ENCODE data around the gene TNNI3K.

Gene TNNI3K

GRCh38 chr1:74434321-74434720 is 199.1 kb downstream of the TNNI3K start:
- DNase-seq (ENCODE audit: low spot score) = no peak

GRCh38 chr1:74436078-74436477 is 200.9 kb downstream of the TNNI3K start:
- DNase-seq (ENCODE audit: low spot score) = no peak

DNA sequence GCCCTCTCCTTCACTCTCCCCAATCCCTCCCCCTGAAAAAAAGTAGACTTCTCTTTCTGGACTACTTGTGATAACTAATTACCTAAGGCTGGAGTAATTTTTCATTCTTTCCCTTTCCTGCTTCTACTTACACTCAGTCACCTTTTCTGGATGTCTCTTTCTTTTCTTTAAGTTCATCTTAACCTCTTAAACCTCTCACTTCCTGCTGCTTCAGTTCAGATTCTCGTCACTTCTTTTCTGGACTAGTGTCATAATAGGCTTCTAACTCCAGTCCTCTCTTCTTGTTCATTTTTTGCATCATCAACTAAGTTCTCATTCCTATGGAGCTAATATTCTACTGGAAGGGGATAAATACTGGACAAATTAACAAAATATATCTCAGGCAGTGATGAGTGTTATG is 201.8 kb downstream of the TNNI3K start:
- no peak for DNase-seq (ENCODE audit: low spot score)

- no peak for DNase-seq (ENCODE audit: low spot score)
These were observed 216.8 kb downstream of the TNNI3K start for GRCh38 chr1:74452035-74452434.

- no peak for DNase-seq (ENCODE audit: low spot score)
These were observed 218.1 kb downstream of the TNNI3K start for GRCh38 chr1:74453277-74453676.

- DNase-seq (ENCODE audit: low spot score) = no peak
These were observed 220.2 kb downstream of the TNNI3K start for GRCh38 chr1:74455390-74455789.

DNA sequence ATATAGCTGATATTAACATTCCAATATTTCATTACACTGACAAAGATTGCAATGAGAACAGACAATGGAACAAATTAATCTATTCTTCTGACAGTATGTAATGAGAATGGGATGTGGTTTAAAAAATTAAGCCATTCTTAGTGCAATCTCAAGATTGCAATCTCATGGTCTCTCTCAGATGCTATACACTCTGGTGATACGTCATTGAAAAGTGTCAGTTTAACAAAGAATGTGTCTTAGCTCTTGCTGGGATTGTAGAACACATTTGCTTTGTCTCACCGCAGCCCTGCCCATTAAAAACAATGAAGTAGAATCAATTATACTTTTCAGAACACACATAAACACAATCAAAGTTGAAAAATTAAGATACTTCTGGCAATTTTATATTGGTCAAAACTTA is 222.1 kb downstream of the TNNI3K start:
- no peak for DNase-seq (ENCODE audit: low spot score)

GRCh38 chr1:74463333-74463988 is 228.3 kb downstream of the TNNI3K start:
- no peak for DNase-seq (ENCODE audit: low spot score)

- DNase-seq (ENCODE audit: low spot score) = no peak
These were observed 228.8 kb downstream of the TNNI3K start for GRCh38 chr1:74464037-74464436.

DNA sequence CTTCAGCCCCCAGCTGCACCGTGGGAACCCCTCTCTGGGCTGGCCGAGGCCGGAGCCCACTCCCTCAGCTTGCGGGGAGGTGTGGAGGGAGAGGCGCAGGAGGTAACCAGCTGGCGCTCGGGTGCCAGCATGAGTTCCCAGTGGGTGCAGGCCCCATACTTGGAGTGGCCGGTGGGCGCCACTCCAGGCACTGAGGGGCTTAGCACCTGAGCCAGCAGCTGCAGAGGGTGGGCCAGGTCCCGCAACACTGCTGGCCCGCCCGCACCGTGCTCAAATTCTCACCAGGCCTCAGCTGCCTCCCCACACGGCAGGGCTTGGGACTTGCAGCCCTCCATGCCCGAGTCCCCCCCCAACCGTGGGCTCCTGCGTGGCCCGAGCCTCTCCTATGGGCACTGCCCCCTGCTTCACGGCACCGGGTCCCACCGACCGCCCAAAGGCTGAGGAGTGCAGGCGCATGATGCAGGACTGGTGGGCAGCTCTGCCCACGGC is 230.1 kb downstream of the TNNI3K start:
- no peak for DNase-seq (ENCODE audit: low spot score)

DNA sequence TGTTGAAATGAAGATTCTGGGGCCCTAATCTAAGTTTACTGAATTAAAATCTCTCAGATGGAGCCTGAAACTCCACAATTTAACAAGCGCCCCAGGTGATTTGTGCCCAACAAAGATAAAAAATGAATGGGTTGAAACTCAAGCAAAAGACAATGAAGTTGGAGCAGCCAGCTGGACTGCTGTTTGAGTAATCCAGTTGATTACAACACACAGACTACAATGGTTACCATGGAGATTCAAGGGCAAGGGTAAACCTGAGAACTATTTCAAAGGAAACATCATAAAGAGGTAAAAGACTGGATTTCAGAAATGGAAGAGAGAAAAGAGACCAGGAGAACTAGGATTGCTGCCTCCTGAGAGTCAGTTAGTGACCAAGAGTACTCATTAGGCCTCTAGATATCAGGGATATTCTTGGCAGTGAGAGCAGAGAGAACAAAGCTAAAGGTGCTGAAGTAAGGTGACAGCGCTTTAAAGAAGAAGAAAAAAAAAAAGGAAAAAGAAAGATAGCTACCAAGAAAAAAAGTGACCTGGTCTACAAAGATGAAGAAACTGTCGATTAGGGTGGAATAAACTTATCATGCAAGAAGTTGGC is 232.7 kb downstream of the TNNI3K start:
- no peak for DNase-seq (ENCODE audit: low spot score)

GRCh38 chr1:74468982-74469603 is 233.9 kb downstream of the TNNI3K start:
- peak; percentile 55 for DNase-seq (ENCODE audit: low spot score)

DNA sequence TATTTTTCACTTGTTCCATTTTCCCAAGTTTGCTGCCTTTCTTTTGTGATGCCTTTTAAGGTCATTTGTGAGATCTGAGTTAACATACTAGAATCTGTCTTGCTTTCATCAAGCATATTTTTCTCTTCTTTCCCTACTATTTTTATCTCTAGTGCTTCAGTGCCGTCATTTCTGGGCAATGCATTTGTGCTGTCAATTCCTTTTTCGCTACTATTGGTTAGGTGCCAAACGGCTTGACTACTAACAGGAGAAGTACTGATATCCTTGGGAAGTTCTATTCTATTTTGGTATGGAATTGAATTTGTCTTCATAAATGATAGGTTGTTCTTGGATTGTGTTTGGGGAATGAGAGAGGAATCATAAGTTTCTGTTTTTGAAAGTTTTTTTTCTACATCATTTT is 235.1 kb downstream of the TNNI3K start:
- no peak for DNase-seq (ENCODE audit: low spot score)

- DNase-seq (ENCODE audit: low spot score) = no peak
These were observed 235.7 kb downstream of the TNNI3K start for GRCh38 chr1:74470936-74471335.

DNA sequence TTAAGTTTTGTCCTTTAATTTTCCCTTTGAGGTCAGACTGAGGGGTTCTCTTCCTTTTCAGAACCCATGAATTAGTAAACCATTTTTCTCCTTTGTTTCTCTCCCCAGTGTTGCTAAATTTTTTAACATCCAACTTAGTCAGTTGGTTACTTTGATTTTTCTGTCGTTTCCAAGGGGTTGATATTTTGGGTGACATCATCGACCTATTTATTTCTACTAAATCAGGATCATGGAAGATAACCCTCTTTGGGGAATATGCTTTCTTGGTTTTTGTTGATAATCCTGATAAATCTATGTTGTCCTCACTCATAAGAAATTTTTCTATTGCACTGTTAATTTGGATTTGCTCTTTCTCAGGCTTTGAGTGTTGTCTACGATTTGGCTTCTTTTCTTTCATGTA is 236.3 kb downstream of the TNNI3K start:
- no peak for DNase-seq (ENCODE audit: low spot score)

DNA sequence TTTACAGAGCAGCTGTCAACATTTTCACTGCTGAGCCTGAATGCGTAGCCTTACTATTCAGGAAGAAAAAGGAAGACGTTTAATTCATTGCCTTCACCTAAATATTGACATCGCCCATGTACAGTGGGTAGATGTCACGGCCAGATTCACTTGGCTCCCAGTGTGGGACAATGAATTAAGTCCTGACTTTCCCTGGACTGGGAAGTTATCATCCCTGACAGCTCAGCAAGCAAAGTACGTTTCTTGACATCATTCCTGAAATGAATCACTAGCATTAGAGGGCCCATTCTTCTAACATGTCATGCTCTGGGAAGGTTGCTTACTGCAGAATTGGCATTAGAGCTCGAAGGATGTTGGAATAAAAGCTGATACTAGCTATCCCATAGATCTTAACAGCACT is 239.4 kb downstream of the TNNI3K start:
- no peak for DNase-seq (ENCODE audit: low spot score)

- no peak for DNase-seq (ENCODE audit: low spot score)
These were observed 243.8 kb downstream of the TNNI3K start for GRCh38 chr1:74478979-74479378.

DNA sequence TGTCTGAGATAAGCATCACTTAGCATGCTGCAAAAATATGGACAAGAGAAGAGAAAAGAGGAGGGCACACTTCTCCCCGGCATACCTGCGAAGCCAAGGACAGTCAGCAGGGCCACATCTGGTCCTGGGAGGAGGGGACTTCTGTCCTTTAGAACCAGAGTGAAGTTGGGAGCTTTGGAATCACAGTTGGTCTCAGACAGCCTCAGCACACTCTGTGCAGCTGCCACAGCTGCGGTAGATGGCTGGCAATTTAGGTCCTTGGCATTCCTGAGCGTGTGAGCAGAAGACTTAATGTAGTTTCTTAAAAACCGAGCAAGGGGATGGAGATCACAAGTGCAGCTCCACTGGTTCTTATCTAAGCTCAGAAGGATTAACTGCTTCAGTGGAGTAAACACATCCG is 244.9 kb downstream of the TNNI3K start:
- DNase-seq (ENCODE audit: low spot score) = no peak

DNA sequence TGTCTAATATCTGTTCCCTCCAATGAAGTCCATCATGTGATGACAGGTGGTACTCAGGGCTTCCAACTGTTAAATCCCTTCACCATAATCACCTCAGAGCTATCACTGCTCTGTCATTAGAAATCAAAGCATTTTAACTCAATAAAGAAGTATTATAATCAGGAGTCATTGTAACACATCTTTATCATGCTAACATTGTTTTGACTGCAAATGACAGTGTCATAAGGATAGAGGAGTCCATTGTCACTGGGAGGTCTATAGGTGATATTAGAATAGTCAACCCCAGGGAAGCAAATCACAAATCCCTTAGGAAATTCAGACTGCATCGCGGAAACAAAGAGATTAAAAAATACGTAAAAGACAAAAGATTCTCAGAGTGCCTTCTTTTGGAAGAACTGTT is 246.4 kb downstream of the TNNI3K start:
- DNase-seq (ENCODE audit: low spot score) = no peak

DNA sequence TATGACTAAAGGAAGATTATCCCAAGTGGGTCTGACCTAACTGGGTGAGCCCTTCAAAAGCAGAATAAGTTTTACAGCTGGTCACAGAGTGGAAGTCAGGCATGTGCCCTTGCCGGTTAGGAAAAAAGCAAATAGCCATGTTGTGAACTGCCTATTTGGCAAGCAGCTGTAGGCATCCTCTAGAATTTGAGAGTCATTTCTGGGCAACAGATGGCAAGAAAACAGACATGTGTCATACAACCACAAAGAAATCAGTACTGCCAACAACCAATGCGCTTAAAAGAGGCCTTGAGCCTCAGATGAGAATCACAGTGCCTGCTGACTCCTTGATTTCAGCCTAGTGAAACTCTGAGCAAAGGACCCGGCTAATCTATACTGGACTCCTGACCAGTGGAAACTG is 250.4 kb downstream of the TNNI3K start:
- no peak for DNase-seq (ENCODE audit: low spot score)

DNA sequence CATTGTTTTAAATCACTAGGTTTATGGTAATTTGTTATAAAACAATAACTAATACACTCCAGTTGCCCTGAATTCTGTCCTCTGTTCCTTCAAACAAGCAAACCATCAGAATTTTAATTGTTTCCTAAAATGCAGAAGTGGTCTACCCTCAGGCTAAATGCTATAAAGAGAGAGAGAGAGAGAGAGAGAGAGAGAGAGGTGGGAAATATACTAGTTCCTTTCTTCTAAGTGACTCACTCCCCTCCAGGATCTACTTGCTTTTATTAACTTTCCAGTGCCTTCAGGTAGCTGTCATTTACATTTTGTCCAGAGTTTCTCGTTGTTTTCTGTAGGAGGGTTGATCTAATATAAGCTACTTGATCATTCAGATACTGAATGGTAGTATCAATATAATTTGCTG is 250.8 kb downstream of the TNNI3K start:
- no peak for DNase-seq (ENCODE audit: low spot score)

DNA sequence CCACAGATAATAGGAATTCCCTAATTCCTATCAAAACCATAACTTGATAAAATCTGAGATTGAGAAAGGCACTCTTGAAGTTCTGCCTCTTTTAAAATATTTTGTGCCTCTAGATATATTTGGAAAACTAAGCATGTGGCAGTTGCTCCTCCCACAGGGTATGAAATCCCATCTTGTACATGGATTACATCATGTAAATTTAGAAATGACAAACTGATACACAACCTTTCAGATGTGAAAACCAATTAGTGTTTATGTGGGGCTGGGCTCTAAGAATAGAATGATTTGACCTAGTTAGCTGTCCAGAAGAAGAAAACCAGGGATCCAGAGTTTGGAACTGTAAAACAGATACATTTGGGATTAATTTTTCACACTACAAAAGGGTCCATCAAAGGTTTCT is 261.5 kb downstream of the TNNI3K start:
- no peak for DNase-seq (ENCODE audit: low spot score)

GRCh38 chr1:74498901-74499300 is 263.7 kb downstream of the TNNI3K start:
- DNase-seq (ENCODE audit: low spot score) = no peak

- peak; percentile 52 for DNase-seq (ENCODE audit: low spot score)
These were observed 267.2 kb downstream of the TNNI3K start for GRCh38 chr1:74502432-74502831.

Data from iPS-NIHi11 (cell line).